ENCODE results near the gene AHI1. TPM values are rescaled to one million over a fixed set of nuclear protein-coding genes. Genes with fewer than 3 reads are reported as not detected.

Gene AHI1
- total and polyA plus RNA-seq, 2 donors (not counting 1 experiment from before 2014, with no cell fraction given): 14.2 to 22.8 TPM

DNA sequence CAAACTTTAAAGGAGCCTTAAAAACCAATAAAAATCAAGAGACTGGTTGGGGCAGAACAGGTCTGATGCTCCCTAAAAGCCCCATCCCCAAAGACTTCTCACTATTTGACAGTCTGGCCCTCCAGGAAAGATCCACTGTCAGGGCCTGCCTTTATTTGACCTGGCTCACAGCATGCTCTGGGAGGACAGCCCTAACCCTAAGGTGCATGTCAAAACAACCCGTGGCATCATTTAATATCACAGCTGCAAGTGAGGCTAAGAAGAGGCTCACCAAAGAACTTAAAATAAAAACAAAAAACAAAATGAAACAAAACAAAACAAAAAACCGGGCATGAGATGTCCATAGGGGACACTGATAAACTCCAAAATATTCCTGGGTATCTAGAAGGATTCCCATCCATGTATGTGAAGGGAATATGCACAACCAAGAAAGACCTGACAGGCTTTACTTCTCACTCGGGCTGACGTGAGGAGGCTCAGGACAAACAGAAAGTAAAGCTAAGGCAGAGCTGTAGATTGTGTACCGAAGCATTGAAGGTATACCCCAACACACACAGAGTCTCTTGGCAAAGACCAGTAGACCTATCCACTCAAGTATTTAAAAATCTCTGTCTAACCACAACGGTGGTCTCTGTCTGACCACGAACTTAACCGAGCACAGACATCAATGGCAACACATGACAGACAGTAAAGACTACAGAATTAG, 57.3 kb downstream of the AHI1 start:
- Histone ChIP-seq H3K27me3 (ENCODE audit: control insufficient read depth, insufficient read depth, low read length) (no peaks in the 10 kb centered on the region), H3K79me2 (ENCODE audit: control insufficient read depth, insufficient read depth, low read length) (no peaks in the 10 kb centered on the region), H4K20me1 (ENCODE audit: control insufficient read depth, extremely low read depth, insufficient read depth, low read length) (no peaks in the 10 kb centered on the region), H3K27ac (ENCODE audit: insufficient read depth, low read length) (no peak overlapping the region), H3K4me3 (replicated peaks in 1 of 4; ENCODE audit: control extremely low read depth in 1 of 4, insufficient read depth in 1 of 4, low read depth in 3 of 4, low read length in 4 of 4) (no peak overlapping the region), H3K36me3 (ENCODE audit: control insufficient read depth, insufficient read depth, low read length) (no peaks in the 10 kb centered on the region), H2AFZ (ENCODE audit: low read length) (no peak overlapping the region), H3K9me3 (ENCODE audit: control insufficient read depth, insufficient read depth, low read depth, low read length) (no peaks in the 10 kb centered on the region), H3K4me1 (ENCODE audit: control insufficient read depth, extremely low read depth, insufficient read depth, low read length) (no peaks in the 10 kb centered on the region), H3K9ac (ENCODE audit: insufficient read depth, low read length) (no peak overlapping the region), H3K4me2 (ENCODE audit: extremely low read depth, insufficient read depth, low read length) (no peak overlapping the region)
- peak in 1 of 2 donors; percentile 36 for DNase-seq (ENCODE audit: low read depth in 2 of 2)
- TF ChIP-seq, protein P1, sequence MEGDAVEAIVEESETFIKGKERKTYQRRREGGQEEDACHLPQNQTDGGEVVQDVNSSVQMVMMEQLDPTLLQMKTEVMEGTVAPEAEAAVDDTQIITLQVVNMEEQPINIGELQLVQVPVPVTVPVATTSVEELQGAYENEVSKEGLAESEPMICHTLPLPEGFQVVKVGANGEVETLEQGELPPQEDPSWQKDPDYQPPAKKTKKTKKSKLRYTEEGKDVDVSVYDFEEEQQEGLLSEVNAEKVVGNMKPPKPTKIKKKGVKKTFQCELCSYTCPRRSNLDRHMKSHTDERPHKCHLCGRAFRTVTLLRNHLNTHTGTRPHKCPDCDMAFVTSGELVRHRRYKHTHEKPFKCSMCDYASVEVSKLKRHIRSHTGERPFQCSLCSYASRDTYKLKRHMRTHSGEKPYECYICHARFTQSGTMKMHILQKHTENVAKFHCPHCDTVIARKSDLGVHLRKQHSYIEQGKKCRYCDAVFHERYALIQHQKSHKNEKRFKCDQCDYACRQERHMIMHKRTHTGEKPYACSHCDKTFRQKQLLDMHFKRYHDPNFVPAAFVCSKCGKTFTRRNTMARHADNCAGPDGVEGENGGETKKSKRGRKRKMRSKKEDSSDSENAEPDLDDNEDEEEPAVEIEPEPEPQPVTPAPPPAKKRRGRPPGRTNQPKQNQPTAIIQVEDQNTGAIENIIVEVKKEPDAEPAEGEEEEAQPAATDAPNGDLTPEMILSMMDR (conservative IDR thresholded peaks at IDR 0.05 in 1 of 2, IDR thresholded peaks at IDR 0.05 in 1 of 2; ENCODE audit: low read depth in 1 of 2, low read length in 2 of 2): no peak
- no peak for TF ChIP-seq EZH2 (IDR thresholded peaks at IDR 0.05; ENCODE audit: low read length, missing control alignments)

DNA sequence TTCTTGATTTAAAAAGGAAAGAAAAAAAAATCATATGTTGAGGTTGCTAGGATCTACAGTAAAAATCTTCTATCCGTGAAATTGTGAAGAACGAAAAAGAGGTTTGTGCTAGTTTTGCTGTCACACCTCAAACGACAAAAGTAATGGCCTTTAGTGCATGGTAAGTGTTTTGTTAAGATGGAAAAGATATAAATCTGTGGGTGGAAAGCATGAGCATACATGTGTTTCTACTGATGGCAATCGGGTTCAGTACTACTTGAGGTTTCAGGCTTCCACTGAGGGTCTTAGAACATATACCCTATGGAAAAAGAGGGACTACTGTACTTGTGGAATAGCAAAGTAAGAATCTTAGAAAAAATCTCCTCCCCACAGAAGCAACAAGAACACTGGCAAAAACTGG, 58.0 kb downstream of the AHI1 start:
- no peaks in the 10 kb centered on the region for H3K79me2 ChIP-seq (ENCODE audit: control insufficient read depth, insufficient read depth, low read length)
- no peaks in the 10 kb centered on the region for H3K9me3 ChIP-seq (ENCODE audit: control insufficient read depth, insufficient read depth, low read depth, low read length)
- no peaks in the 10 kb centered on the region for H3K27me3 ChIP-seq (ENCODE audit: control insufficient read depth, insufficient read depth, low read length)
- no peak overlapping the region for H3K4me2 ChIP-seq (ENCODE audit: extremely low read depth, insufficient read depth, low read length)
- no peaks in the 10 kb centered on the region for H3K36me3 ChIP-seq (ENCODE audit: control insufficient read depth, insufficient read depth, low read length)
- H3K4me3 ChIP-seq (replicated peaks in 1 of 4; ENCODE audit: control extremely low read depth in 1 of 4, insufficient read depth in 1 of 4, low read depth in 3 of 4, low read length in 4 of 4): no peak overlapping the region
- no peaks in the 10 kb centered on the region for H3K4me1 ChIP-seq (ENCODE audit: control insufficient read depth, extremely low read depth, insufficient read depth, low read length)
- no peak for DNase-seq (ENCODE audit: low read depth in 2 of 2)
- H2AFZ ChIP-seq (ENCODE audit: low read length): no peak overlapping the region
- H4K20me1 ChIP-seq (ENCODE audit: control insufficient read depth, extremely low read depth, insufficient read depth, low read length): no peaks in the 10 kb centered on the region
- H3K27ac ChIP-seq (ENCODE audit: insufficient read depth, low read length): no peak overlapping the region
- no peak overlapping the region for H3K9ac ChIP-seq (ENCODE audit: insufficient read depth, low read length)
- TF ChIP-seq EZH2 (IDR thresholded peaks at IDR 0.05; ENCODE audit: low read length, missing control alignments): no peak
- TF ChIP-seq, protein P1 (conservative IDR thresholded peaks at IDR 0.05 in 1 of 2, IDR thresholded peaks at IDR 0.05 in 1 of 2; ENCODE audit: low read depth in 1 of 2, low read length in 2 of 2): no peak

DNA sequence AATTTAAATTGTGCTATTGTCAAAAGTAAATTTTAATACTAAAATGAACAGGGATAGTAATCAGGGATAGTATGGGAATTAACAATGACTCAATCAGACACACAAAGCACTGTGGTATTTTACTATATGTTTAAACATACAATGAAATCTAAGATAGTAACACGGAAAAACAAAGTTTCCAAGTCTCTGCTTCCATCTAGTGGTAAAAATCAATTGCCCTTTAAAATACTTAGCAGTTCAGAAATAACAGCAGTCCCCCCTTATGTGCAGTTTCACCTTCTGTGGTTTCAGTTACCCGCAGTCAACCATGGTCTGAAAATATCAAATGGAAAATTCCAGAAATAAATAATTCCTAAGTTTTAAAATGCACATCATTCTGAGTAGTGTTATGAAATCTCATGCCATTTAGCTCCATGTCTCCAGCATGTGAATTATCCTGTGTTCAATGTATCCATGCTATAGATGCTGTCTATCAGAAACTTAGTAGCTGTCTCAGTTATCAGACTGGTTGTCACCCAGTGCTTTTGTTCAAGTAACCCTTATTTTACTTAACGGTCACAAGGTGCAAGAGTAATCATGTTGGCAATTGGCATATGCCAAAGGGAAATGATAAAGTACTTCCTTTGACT, 58.5 kb downstream of the AHI1 start:
- Histone ChIP-seq H3K79me2 (ENCODE audit: control insufficient read depth, insufficient read depth, low read length) (no peaks in the 10 kb centered on the region), H3K36me3 (ENCODE audit: control insufficient read depth, insufficient read depth, low read length) (no peaks in the 10 kb centered on the region), H3K9me3 (ENCODE audit: control insufficient read depth, insufficient read depth, low read depth, low read length) (no peaks in the 10 kb centered on the region), H3K27ac (ENCODE audit: insufficient read depth, low read length) (no peak overlapping the region), H3K4me3 (replicated peaks in 1 of 4; ENCODE audit: control extremely low read depth in 1 of 4, insufficient read depth in 1 of 4, low read depth in 3 of 4, low read length in 4 of 4) (no peak overlapping the region), H3K27me3 (ENCODE audit: control insufficient read depth, insufficient read depth, low read length) (no peaks in the 10 kb centered on the region), H3K4me1 (ENCODE audit: control insufficient read depth, extremely low read depth, insufficient read depth, low read length) (no peaks in the 10 kb centered on the region), H3K4me2 (ENCODE audit: extremely low read depth, insufficient read depth, low read length) (no peak overlapping the region), H3K9ac (ENCODE audit: insufficient read depth, low read length) (no peak overlapping the region), H4K20me1 (ENCODE audit: control insufficient read depth, extremely low read depth, insufficient read depth, low read length) (no peaks in the 10 kb centered on the region), H2AFZ (ENCODE audit: low read length) (no peak overlapping the region)
- peak; percentile 12 to 40 for DNase-seq (ENCODE audit: low read depth in 2 of 2)
- TF ChIP-seq, protein P1 (conservative IDR thresholded peaks at IDR 0.05 in 1 of 2, IDR thresholded peaks at IDR 0.05 in 1 of 2; ENCODE audit: low read depth in 1 of 2, low read length in 2 of 2): peak; percentile 23 to 52
- no peak for TF ChIP-seq EZH2 (IDR thresholded peaks at IDR 0.05; ENCODE audit: low read length, missing control alignments)
